GM12872 (cell line): Measurements from ENCODE around the gene KCNQ1.

Experiments
- TF ChIP-seq, protein P1 (sequence below): IDR thresholded peaks from 3 replicates; pipeline ENCODE4 v1.5.1; 2011; ENCODE audit warnings: low read depth, mild to moderate bottlenecking, low read length, moderate library complexity; ENCODE audit not compliant: insufficient read depth

The KCNQ1 gene

DNA sequence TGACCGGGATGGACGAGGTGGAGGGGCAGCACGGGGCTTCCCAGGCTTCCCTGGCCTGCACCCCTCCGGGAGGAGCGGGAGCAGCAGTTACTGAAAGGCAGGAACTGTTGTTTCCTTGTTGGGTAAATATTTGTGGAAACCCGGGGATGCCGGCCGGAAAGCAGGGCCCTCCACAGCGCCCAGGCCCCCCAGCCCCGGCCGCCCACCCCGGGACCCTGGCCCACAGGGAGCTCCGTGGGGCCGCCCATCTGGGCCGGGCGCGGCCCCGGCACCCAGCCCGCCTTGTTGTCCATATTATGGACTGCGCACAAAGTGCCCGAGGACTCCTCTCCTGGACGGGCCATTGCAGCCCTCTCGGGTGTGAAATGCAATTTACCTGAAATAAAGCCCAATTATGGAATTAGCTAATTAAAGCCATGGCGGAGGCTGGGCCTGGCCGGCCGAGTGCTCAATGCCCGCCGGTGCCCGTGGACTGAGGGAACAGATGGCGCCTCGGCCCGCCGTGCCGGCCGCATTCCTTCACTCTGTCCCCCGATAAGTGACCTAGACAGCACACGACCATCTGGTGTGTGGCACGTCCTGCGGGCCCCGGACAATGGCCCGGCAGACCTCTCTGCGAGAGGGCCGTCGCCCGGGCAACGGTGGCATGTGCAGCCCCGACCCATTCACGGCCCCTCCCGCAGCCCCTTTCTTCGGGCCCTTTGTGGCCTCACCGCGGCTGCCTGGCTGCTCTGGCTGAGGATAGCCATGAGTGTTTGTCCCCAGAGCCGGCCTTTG, 405.4 kb downstream of the KCNQ1 start:
- TF ChIP-seq, protein P1, sequence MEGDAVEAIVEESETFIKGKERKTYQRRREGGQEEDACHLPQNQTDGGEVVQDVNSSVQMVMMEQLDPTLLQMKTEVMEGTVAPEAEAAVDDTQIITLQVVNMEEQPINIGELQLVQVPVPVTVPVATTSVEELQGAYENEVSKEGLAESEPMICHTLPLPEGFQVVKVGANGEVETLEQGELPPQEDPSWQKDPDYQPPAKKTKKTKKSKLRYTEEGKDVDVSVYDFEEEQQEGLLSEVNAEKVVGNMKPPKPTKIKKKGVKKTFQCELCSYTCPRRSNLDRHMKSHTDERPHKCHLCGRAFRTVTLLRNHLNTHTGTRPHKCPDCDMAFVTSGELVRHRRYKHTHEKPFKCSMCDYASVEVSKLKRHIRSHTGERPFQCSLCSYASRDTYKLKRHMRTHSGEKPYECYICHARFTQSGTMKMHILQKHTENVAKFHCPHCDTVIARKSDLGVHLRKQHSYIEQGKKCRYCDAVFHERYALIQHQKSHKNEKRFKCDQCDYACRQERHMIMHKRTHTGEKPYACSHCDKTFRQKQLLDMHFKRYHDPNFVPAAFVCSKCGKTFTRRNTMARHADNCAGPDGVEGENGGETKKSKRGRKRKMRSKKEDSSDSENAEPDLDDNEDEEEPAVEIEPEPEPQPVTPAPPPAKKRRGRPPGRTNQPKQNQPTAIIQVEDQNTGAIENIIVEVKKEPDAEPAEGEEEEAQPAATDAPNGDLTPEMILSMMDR, result no peak

DNA sequence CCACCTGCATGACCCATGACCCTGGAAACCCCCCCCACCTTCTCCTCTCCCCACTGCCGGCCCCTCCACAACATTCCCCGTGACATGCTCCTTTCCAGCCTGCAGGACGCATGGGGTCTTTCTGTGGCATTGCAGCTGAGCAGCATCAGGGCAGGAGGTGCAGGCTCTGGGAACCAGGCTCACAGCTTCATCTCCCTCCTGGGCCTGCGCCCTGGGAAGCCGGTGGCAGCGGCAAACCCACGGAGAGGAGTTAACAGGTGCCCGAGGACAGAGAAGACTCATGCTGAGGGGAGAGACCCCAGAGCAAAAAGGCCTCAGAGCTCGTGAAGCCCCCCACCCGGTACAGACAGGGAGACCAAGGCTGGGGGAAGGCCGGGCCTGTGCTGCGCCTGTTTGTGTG, 408.6 kb downstream of the KCNQ1 start:
- TF ChIP-seq, protein P1, result no peak

DNA sequence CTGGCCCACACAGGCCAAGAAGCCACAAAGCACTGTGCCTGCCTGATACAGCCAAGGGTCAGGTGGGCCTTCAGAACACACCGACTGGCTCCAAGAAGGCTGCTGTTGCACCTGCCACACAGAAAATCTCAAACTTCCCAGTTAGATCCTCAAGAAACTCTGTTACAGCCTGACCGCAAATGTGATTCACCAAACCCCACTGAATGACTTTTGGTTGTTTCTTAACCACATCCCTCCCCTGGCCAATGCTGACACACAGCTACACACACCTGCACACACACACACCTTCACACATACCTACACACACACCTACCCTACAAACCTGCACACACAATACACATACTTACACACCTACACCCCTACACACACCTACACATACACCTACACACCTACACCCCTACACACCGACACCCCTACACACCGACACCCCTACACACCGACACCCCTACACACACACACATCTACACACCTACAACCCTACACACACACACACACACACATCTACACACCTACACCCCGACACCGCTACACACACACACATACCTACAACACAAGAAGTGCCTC, 409.3 kb downstream of the KCNQ1 start:
- TF ChIP-seq, protein P1, result no peak

DNA sequence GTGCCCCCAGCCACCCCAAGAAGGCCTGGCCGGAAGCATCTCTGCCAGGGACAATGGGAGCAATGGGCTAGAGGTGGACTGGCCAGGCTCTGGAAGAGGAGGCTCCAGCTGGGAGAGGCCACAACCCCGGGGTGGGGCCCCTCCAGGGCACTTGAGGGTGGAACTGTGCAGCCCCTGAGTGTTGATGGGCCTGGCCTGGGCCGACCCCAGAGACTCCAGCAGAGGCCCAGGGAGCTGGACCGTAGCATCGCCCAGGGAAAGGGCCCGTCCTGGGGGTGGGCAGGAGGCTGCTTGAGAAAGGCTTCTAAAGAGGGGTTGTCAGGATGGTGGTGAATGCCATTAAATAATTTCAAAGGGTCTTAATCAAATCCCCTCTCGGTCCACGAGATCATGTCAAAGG, 410.4 kb downstream of the KCNQ1 start:
- TF ChIP-seq, protein P1, result no peak

DNA sequence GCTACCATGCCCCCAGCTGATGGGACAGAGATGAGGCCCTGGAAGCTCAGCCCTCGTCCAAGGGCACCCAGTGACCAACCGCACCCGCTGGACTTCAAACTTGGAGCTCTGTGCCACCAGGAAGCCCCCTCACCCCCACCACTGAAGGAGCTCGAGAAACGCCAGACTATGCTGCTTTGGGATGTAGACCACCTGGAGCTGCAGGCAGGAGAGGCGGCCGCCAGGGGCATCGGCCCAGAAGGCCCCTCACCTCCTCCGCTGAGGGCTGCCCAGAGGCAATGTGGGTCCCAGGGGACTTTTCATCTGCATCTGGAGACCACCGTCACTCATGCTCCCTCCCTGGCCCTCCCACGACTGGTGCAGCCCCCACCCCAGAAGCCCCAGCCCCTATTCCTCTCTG, 412.5 kb downstream of the KCNQ1 start:
- TF ChIP-seq, protein P1, result no peak

DNA sequence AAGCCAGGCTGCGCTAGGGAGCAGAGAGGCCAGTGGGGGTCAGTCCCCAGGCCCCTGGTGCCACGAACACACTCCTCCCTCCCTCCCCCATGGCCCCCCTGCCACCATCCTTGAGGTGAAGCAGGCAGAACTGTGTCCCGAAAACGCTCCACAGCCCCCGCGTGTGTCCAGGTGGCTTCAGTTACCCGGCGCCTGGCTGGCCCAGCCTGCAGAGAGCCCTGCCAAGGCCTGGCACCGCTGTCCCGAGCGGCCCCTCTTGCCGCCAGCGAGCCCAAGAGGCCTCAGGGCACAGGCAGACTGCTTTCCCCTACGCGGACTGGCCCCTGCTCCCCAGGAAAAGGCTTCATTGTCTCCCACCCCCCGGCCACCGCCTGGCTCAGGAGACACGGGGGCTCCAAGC, 413.1 kb downstream of the KCNQ1 start:
- TF ChIP-seq, protein P1, result no peak

DNA sequence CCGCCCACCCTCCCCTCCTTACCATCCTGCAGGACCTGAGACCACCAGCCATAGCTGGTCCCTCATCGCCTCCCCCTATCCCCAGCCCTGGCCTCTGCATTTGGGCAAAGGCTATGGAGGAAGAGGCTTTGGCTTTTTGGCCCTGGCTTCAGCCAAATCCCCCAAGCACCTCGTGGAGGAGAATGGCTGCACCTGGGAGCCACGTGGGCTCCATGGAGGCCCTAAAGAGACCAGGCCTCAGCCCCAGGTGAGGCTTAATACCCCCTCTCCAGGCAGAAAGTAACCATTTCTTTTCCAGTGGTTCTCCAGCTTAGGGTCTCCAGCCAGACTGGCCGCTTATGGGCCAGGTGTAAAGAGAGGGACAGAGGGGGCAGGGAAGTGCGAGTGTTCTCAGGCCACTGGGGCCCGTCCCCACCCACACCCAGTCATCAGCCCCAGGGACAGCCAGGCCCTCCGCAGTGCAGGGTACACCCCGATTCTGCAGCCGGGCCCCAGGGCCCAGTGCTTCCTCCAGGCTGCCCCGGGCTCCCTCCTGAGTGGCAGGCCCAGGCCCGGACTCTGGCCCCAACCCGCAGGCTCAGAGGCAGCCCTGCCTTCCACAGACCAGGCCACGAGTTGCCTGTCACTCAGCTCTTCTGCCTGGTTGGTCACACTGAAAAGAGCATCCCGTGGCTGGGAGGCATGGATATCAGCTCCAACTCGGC, 414.3 kb downstream of the KCNQ1 start:
- TF ChIP-seq, protein P1, result no peak
